Transverse colon (tissue), 4 donors: Measurements from ENCODE around the gene ZNF761. TPM values are rescaled to one million over a fixed set of nuclear protein-coding genes. Genes with fewer than 3 reads are reported as not detected.
"Not testable (repeated sequence)": the region's sequence is repeated elsewhere in the genome, so short reads cannot be mapped to it uniquely, and the experiment has no call there.

Source experiments
- DNase-seq: peaks from one replicate; pipeline ENCODE4 v3.0.0-alpha.2; 2019
- H3K27ac ChIP-seq, 4 donors: fragments of 200-600 bp; sonication (generic); 2 replicates each; pipeline ENCODE4 v1.5.1; 2016 to 2018; ENCODE audit warnings: inconsistent platforms in 4 of 4
- H3K27me3 ChIP-seq: fragments of 200-600 bp; sonication (generic); 2 replicates; pipeline ENCODE4 v1.5.1; 2017; ENCODE audit warnings: inconsistent platforms
- H3K36me3 ChIP-seq, 4 donors: fragments of 200-600 bp; sonication (generic); 2 replicates each; pipeline ENCODE4 v1.5.1; 2017 to 2019; ENCODE audit warnings: inconsistent platforms in 4 of 4
- H3K4me1 ChIP-seq, 4 donors: fragments of 200-600 bp; sonication (generic); 2 replicates each; pipeline ENCODE4 v1.5.1; 2017 to 2020; ENCODE audit warnings: inconsistent platforms in 4 of 4
- H3K4me3 ChIP-seq, 4 donors: fragments of 200-600 bp; sonication (generic); 1 replicate in 1 of 4; 2 replicates in 3 of 4; pipeline versions ENCODE4 v1.5.1 to v1.6.1; 2017 to 2019; ENCODE audit warnings: inconsistent platforms in 4 of 4
- H3K9me3 ChIP-seq, 2 donors: fragments of 200-600 bp; sonication (generic); 2 replicates each; pipeline ENCODE4 v1.5.1; 2017 to 2019; ENCODE audit warnings: inconsistent platforms in 2 of 2
- EP300 ChIP-seq: sonication (generic); formaldehyde crosslinking; IDR thresholded peaks from one replicate; pipeline ENCODE4 v1.6.1; 2017; ENCODE audit warnings: antibody characterized with exemption, low read depth
- POLR2A ChIP-seq: fragments of 450-650 bp; IDR thresholded peaks from one replicate; pipeline ENCODE4 v1.6.1; 2016; ENCODE audit warnings: antibody characterized with exemption, mild to moderate bottlenecking, moderate library complexity
- POLR2AphosphoS5 ChIP-seq, 3 donors: sonication (generic); formaldehyde crosslinking; IDR thresholded peaks; one replicate each; pipeline ENCODE4 v1.6.1; 2016; ENCODE audit warnings: antibody characterized with exemption in 3 of 3
- WGBS, 2 donors: methylation state at CpG; one replicate each; pipeline ENCODE4 v1.1.5; 2018; ENCODE audit warnings: low coverage in 1 of 2; 5-methylcytosine and 5-hydroxymethylcytosine counted together
- in situ Hi-C, 4 donors: fragments of 200-750 bp; cut with MboI; loops; one replicate each; pipeline versions ENCODE4 v1.15.0 to v1.15.1; 2017; ENCODE audit warnings: low sequenced_read_pairs in 3 of 4, low pct_ligation_motif_present in 1 of 4, low pct_unique_long_range_greater_than_20kb in 1 of 4
- intact Hi-C: fragments of 100-400 bp; cut with DNase I; formaldehyde crosslinking; loops from one replicate; pipeline ENCODE4 v1.15.1; 2023; ENCODE audit warnings: low total_unique reads
- total RNA-seq, 4 donors: library from RNA; depleted of rRNA; stranded (reverse); fragments of >200 nt; gene quantifications; one replicate each; pipeline ENCODE4 v1.1.0, GENCODE V29; 2016
- TF ChIP-seq, protein P1 (sequence below), 5 experiments: fragments of 200-600 bp in 3 of 5; fragments of 450-650 bp in 2 of 5; sonication (generic) in 3 of 5; IDR thresholded peaks; 1 replicate in 2 of 5; 2 replicates in 3 of 5; pipeline ENCODE4 v1.5.1; 2016 to 2017; ENCODE audit warnings: antibody characterized with exemption in 5 of 5, inconsistent platforms in 3 of 5, mild to moderate bottlenecking in 2 of 5, moderate library complexity in 1 of 5

ZNF761 gene
- total RNA-seq, 4 donors from 2014 or later: 3.0 to 15.1 (median 10.2) TPM

DNA sequence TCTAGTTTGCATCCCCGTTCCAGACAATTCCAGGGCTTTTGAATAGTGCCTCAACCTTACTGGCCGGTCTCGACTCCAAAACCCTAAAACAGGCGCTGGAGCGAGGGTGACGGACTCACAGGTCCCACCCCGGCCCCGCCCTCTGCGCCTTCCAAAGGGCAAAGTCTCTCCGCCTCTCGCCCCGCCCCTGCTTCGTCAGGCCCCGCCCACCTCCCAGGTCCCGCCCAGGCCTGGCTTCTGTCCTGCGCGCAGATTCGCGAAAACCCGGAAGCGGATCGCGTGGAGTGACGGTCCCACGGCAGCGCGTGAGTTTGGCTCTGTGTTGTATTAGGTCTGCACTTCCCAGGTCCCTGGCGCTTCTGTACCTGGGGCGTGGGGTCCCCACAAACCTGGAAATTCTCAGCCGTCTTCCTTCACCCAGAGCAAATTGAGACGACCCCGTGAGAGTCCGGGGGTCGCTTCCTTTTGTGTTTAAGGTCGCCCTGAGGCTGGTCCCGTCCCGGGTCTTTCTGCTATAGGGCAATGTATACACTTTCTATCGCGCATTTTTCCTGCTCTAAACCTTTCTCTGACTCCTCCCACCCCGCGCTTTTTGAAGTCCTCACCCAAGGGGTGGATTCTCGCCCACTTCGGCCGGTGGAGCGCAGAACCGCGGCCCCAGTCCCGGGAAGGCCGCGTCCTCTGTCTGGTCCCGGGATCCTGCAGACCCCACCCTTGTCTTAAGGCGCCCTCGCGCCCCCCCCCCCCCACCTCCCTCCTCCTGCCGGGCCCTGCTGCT is 35.9 kb downstream of the ZNF761 start, which contains the start of gene ZNF813:
Gene ZNF813 (plus strand): TSS at position 249 of the 778 bp plus-strand sequence. CDS start 16,090 bp downstream, outside the sequence.
- in situ Hi-C loops: no loop called here
- peaks cover 6 to 15% (median 13%) of the 10 kb centered on the region in 4 donors for H3K4me1 ChIP-seq
- peaks cover 19% of the 10 kb centered on the region for H3K27me3 ChIP-seq
- WGBS, 2 donors: 0 to 1% methylated on average over 12 to 49 of the region's 55 CpGs
- TF ChIP-seq POLR2AphosphoS5 (IDR thresholded peaks at IDR 0.05) (peak; percentile 23 to 84 (median 76)), EP300 (no peak), POLR2A (peak; percentile 41)
- TF ChIP-seq, protein P1, sequence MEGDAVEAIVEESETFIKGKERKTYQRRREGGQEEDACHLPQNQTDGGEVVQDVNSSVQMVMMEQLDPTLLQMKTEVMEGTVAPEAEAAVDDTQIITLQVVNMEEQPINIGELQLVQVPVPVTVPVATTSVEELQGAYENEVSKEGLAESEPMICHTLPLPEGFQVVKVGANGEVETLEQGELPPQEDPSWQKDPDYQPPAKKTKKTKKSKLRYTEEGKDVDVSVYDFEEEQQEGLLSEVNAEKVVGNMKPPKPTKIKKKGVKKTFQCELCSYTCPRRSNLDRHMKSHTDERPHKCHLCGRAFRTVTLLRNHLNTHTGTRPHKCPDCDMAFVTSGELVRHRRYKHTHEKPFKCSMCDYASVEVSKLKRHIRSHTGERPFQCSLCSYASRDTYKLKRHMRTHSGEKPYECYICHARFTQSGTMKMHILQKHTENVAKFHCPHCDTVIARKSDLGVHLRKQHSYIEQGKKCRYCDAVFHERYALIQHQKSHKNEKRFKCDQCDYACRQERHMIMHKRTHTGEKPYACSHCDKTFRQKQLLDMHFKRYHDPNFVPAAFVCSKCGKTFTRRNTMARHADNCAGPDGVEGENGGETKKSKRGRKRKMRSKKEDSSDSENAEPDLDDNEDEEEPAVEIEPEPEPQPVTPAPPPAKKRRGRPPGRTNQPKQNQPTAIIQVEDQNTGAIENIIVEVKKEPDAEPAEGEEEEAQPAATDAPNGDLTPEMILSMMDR (IDR thresholded peaks at IDR 0.05): no peak
- peak within 1 kb of the TSS; percentile 78 to 90 (median 84) for H3K27ac ChIP-seq
- peak; percentile 98 for DNase-seq
- peak within 1 kb of the TSS; percentile 68 to 98 (median 82) for H3K4me3 ChIP-seq
- peaks cover 4% of the 10 kb centered on the region in 2 donors for H3K9me3 ChIP-seq
- intact Hi-C loops: no loop called here
- H3K36me3 ChIP-seq: peaks cover 0 to 12% (median 0%) of the 10 kb centered on the region in 4 donors

- intact Hi-C loops, H3K9me3 ChIP-seq, in situ Hi-C loops, H3K27ac ChIP-seq, DNase-seq: not testable (repeated sequence)
- peak overlapping the region in 1 of 4 donors; percentile 98 for H3K4me3 ChIP-seq
- peaks cover 0 to 20% (median 0%) of the 10 kb centered on the region in 4 donors for H3K36me3 ChIP-seq
- H3K27me3 ChIP-seq: peaks cover 17% of the 10 kb centered on the region
- H3K4me1 ChIP-seq: peaks cover 6 to 15% (median 13%) of the 10 kb centered on the region in 4 donors
- WGBS, 2 donors: 47 to 61% methylated on average over 4 to 8 of the region's 8 CpGs
These were observed 36.8 kb downstream of the ZNF761 start for GRCh38 chr19:53468628-53469027.

DNA sequence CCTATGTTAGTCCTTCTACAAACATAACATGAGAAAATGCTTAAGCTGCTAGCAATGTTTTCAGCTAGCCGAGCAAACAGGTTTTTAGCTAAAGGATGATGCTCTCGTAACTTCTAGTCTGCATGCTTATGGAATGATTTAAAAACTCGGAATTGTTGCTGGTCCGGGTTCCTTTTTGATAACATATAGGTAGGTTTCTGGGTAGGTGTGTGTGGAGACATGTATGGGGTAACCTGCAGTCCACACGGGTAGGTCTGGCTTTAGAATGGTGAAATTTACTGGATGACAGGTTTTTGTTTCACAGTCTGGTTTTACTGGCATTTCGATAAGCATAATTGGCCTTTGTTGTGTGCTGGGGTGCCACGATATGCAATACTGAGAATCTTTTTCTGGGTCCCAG is 40.1 kb downstream of the ZNF761 start:
- H3K4me1 ChIP-seq: peaks cover 6 to 12% (median 10%) of the 10 kb centered on the region in 4 donors
- H3K27me3 ChIP-seq: no peaks in the 10 kb centered on the region
- DNase-seq: no peak
- H3K9me3 ChIP-seq: peaks cover 18 to 23% of the 10 kb centered on the region in 2 donors
- H3K27ac ChIP-seq: no peak overlapping the region
- WGBS, 2 donors: 87 to 93% methylated on average over 5 to 7 of the region's 7 CpGs
- no peak overlapping the region for H3K4me3 ChIP-seq
- intact Hi-C loops: no loop called here
- in situ Hi-C loops: loop anchor here in 1 of 4 donors (5.0 kb wide), 1 partner anchor 40 kb away; the partner anchor contains the start of gene ZNF761
- H3K36me3 ChIP-seq: peaks cover 0 to 34% (median 5%) of the 10 kb centered on the region in 4 donors
- TF ChIP-seq, protein P1 (IDR thresholded peaks at IDR 0.05): no peak
- TF ChIP-seq POLR2AphosphoS5 (IDR thresholded peaks at IDR 0.05) (no peak), EP300 (no peak), POLR2A (no peak)

- intact Hi-C loops, H3K27me3 ChIP-seq, H3K4me3 ChIP-seq, H3K4me1 ChIP-seq, DNase-seq, H3K27ac ChIP-seq: not testable (repeated sequence)
- H3K9me3 ChIP-seq: peaks cover 35 to 45% of the 10 kb centered on the region in 2 donors
- in situ Hi-C loops: loop anchor here in 1 of 4 donors (5.0 kb wide), 1 partner anchor 43 kb away; the partner anchor contains the start of gene ZNF761
- peaks cover 0 to 49% (median 11%) of the 10 kb centered on the region in 4 donors for H3K36me3 ChIP-seq
- 64% methylated on average over 1 of the region's 1 CpG; no CpG with 5 or more reads in 1 of the 2 donors for WGBS, 2 donors
These were observed 43.0 kb downstream of the ZNF761 start for GRCh38 chr19:53474832-53475231.

DNA sequence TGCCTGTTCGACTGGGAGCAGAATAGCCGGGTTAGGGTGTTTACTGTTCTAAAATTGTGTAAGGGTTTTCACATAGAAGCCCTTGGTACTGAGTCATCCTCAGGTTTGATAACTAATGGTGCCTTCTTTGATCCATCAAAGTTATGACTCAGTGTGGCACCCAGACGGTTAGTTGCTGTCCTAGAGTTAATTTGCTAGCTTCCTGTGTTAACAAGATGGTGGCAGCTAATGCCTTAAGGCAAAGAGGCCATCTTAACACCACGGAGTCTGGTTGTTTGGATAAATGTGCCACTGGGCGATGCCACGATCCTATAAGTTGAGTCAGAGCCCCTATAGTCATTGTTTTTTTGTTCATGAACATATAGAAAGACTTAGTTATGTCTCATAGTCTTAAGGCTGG is 43.7 kb downstream of the ZNF761 start:
- in situ Hi-C loops, H3K4me3 ChIP-seq, H3K4me1 ChIP-seq, intact Hi-C loops, H3K27ac ChIP-seq, H3K27me3 ChIP-seq, DNase-seq: not testable (repeated sequence)
- Histone ChIP-seq H3K36me3 (peaks cover 0 to 49% (median 11%) of the 10 kb centered on the region in 4 donors), H3K9me3 (peaks cover 41 to 49% of the 10 kb centered on the region in 2 donors)
- 65 to 85% methylated on average over 2 to 6 of the region's 6 CpGs for WGBS, 2 donors

- H3K4me3 ChIP-seq, H3K27ac ChIP-seq, DNase-seq, in situ Hi-C loops, intact Hi-C loops, H3K4me1 ChIP-seq, H3K27me3 ChIP-seq: not testable (repeated sequence)
- Histone ChIP-seq H3K9me3 (peaks cover 50 to 68% of the 10 kb centered on the region in 2 donors), H3K36me3 (peaks cover 0 to 53% (median 21%) of the 10 kb centered on the region in 4 donors)
- 98% methylated on average over 2 of the region's 2 CpGs; no CpG with 5 or more reads in 1 of the 2 donors for WGBS, 2 donors
These were observed 52.0 kb downstream of the ZNF761 start for GRCh38 chr19:53483751-53484150.
